ENCODE measurements around the gene KRTAP10-8.
"Not testable (repeated sequence)": the region's sequence is repeated elsewhere in the genome, so short reads cannot be mapped to it uniquely, and the experiment has no call there.

The KRTAP10-8 gene

GRCh38 chr21:44589586-44590305 lies 22.1 kb upstream of the KRTAP10-8 start:
- no peak overlapping the region for H3K9ac ChIP-seq (ENCODE audit: low read depth, low read length)

GRCh38 chr21:44590311-44590721 lies 21.6 kb upstream of the KRTAP10-8 start:
- Histone ChIP-seq H3K4me1 (ENCODE audit: insufficient read depth, low read length) (peaks cover 4% of the 10 kb centered on the region; the same call in 1 of the 2 replicates), H3K9me3 (ENCODE audit: control insufficient read depth, insufficient read depth, low read length) (no peaks in the 10 kb centered on the region), H3K9ac (ENCODE audit: low read depth, low read length) (no peak overlapping the region), H3K36me3 (ENCODE audit: insufficient read depth, low read length) (no peaks in the 10 kb centered on the region)

More at GRCh38 chr21:44589586-44590305, 22.1 kb upstream of the KRTAP10-8 start:
- H3K36me3 ChIP-seq (ENCODE audit: insufficient read depth, low read length) = no peaks in the 10 kb centered on the region
- no peaks in the 10 kb centered on the region for H3K9me3 ChIP-seq (ENCODE audit: control insufficient read depth, insufficient read depth, low read length)
- peaks cover 4% of the 10 kb centered on the region; the same call in 1 of the 2 replicates for H3K4me1 ChIP-seq (ENCODE audit: insufficient read depth, low read length)

GRCh38 chr21:44590897-44591800 lies 20.7 kb upstream of the KRTAP10-8 start:
- H3K4me1 ChIP-seq (ENCODE audit: insufficient read depth, low read length); H3K9me3 ChIP-seq (ENCODE audit: control insufficient read depth, insufficient read depth, low read length); H3K9ac ChIP-seq (ENCODE audit: low read depth, low read length); H3K36me3 ChIP-seq (ENCODE audit: insufficient read depth, low read length): not testable (repeated sequence)

- not testable (repeated sequence) for H3K4me1 ChIP-seq (ENCODE audit: insufficient read depth, low read length); H3K9me3 ChIP-seq (ENCODE audit: control insufficient read depth, insufficient read depth, low read length); H3K36me3 ChIP-seq (ENCODE audit: insufficient read depth, low read length); H3K9ac ChIP-seq (ENCODE audit: low read depth, low read length)
These were observed 20.1 kb upstream of the KRTAP10-8 start for GRCh38 chr21:44591801-44592130.

GRCh38 chr21:44592446-44593311 lies 19.2 kb upstream of the KRTAP10-8 start, which contains the start of gene KRTAP10-6:
TSS of gene KRTAP10-6 (minus strand) at chr21:44592505. CDS start at chr21:44592484, 21 bp downstream.
- Histone ChIP-seq H3K36me3 (ENCODE audit: insufficient read depth, low read length) (no peaks in the 10 kb centered on the region), H3K9ac (ENCODE audit: low read depth, low read length) (no peak within 1 kb of the TSS), H3K9me3 (ENCODE audit: control insufficient read depth, insufficient read depth, low read length) (no peaks in the 10 kb centered on the region), H3K4me1 (ENCODE audit: insufficient read depth, low read length) (peaks cover 4% of the 10 kb centered on the region; the same call in 1 of the 2 replicates)

GRCh38 chr21:44593598-44594405 lies 18.1 kb upstream of the KRTAP10-8 start:
- Histone ChIP-seq H3K4me1 (ENCODE audit: insufficient read depth, low read length) (peaks cover 4% of the 10 kb centered on the region), H3K9me3 (ENCODE audit: control insufficient read depth, insufficient read depth, low read length) (no peaks in the 10 kb centered on the region; the same call in 1 of the 2 replicates), H3K36me3 (ENCODE audit: insufficient read depth, low read length) (no peaks in the 10 kb centered on the region), H3K9ac (ENCODE audit: low read depth, low read length) (no peak overlapping the region)

GRCh38 chr21:44594406-44594916 lies 17.4 kb upstream of the KRTAP10-8 start:
- no peak overlapping the region for H3K9ac ChIP-seq (ENCODE audit: low read depth, low read length)
- H3K9me3 ChIP-seq (ENCODE audit: control insufficient read depth, insufficient read depth, low read length) = no peaks in the 10 kb centered on the region; the same call in 1 of the 2 replicates
- H3K36me3 ChIP-seq (ENCODE audit: insufficient read depth, low read length) = no peaks in the 10 kb centered on the region
- peaks cover 4% of the 10 kb centered on the region for H3K4me1 ChIP-seq (ENCODE audit: insufficient read depth, low read length)

GRCh38 chr21:44595524-44595923 lies 16.4 kb upstream of the KRTAP10-8 start:
- Histone ChIP-seq H3K36me3 (ENCODE audit: insufficient read depth, low read length) (no peaks in the 10 kb centered on the region), H3K9ac (ENCODE audit: low read depth, low read length) (no peak overlapping the region), H3K4me1 (ENCODE audit: insufficient read depth, low read length) (peaks cover 4% of the 10 kb centered on the region), H3K9me3 (ENCODE audit: control insufficient read depth, insufficient read depth, low read length) (no peaks in the 10 kb centered on the region; the same call in 1 of the 2 replicates)

GRCh38 chr21:44596068-44596725 lies 15.7 kb upstream of the KRTAP10-8 start:
- Histone ChIP-seq H3K9ac (ENCODE audit: low read depth, low read length) (no peak overlapping the region), H3K4me1 (ENCODE audit: insufficient read depth, low read length) (peaks cover 4% of the 10 kb centered on the region), H3K9me3 (ENCODE audit: control insufficient read depth, insufficient read depth, low read length) (no peaks in the 10 kb centered on the region; the same call in 1 of the 2 replicates), H3K36me3 (ENCODE audit: insufficient read depth, low read length) (no peaks in the 10 kb centered on the region)

- Histone ChIP-seq H3K36me3 (ENCODE audit: insufficient read depth, low read length) (no peaks in the 10 kb centered on the region), H3K9me3 (ENCODE audit: control insufficient read depth, insufficient read depth, low read length) (no peaks in the 10 kb centered on the region; the same call in 1 of the 2 replicates), H3K9ac (ENCODE audit: low read depth, low read length) (no peak overlapping the region)
These were observed 13.8 kb upstream of the KRTAP10-8 start for GRCh38 chr21:44598061-44598460.

GRCh38 chr21:44599264-44600029 lies 12.4 kb upstream of the KRTAP10-8 start:
- no peaks in the 10 kb centered on the region; the same call in 1 of the 2 replicates for H3K9me3 ChIP-seq (ENCODE audit: control insufficient read depth, insufficient read depth, low read length)
- no peak overlapping the region for H3K9ac ChIP-seq (ENCODE audit: low read depth, low read length)
- no peaks in the 10 kb centered on the region; the same call in 1 of the 2 replicates for H3K4me1 ChIP-seq (ENCODE audit: insufficient read depth, low read length)
- no peaks in the 10 kb centered on the region for H3K36me3 ChIP-seq (ENCODE audit: insufficient read depth, low read length)

More at GRCh38 chr21:44598061-44598460, 13.8 kb upstream of the KRTAP10-8 start:
- H3K4me1 ChIP-seq (ENCODE audit: insufficient read depth, low read length) = peaks cover 4% of the 10 kb centered on the region; the same call in 1 of the 2 replicates

Data from ES-I3 (cell line).